LNCaP clone FGC (cell line): ENCODE results near the gene WHRN.
A peak's percentile ranks its signal among the peaks of the same experiment; 100 is the strongest.

Source experiments
- DNase-seq: peaks from one replicate; pipeline ENCODE4 v3.0.0-alpha.2; 2011; ENCODE audit warnings: low read depth
- H3K4me3 ChIP-seq: 2 replicates; pipeline ENCODE4 v1.5.1; 2011; ENCODE audit warnings: mild to moderate bottlenecking, low read depth, low read length, control low read depth
- TF ChIP-seq, protein P1 (sequence below): IDR thresholded peaks from 2 replicates; pipeline ENCODE4 v1.5.1; 2012; ENCODE audit warnings: mild to moderate bottlenecking; ENCODE audit not compliant: control insufficient read depth, insufficient read depth; ENCODE audit errors: extremely low read depth

WHRN gene

DNA sequence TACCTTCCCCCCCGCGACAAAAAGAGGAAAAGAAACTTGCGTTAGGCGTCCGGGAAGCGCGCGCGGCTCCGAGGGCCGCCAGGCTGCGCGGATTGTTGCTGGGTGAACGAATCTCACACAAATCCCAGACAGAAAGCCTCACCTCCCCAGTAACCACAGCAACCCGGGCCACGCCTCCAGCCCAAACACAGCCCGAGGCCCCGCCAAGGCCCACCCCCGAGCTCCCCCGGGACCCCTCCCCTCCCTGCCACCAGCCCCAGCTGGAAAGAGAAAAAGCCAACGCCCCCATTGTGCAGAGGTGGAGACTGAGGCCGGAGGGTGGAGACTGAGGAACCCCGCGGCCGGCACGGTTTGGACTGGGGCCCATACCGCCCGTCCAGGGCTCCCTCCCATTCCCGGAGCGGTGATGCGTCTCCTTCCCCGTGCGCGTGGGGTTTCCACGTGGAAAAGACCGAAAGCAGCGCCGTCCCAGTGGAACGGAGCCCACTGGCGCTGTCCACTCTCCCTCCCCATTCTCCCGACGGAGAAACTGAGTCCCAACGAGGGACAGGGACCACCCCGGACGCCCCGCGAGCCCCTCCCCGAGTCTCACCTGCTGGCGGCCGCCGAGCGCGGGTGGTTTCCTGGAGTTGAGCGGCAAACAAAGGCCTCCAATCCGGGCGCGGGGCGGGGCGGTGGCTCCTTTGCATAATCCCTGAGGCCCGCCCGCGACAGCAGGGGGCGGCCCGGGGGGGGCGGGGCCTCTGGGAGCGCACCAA lies 107.2 kb downstream of the WHRN start:
- H3K4me3 ChIP-seq, result peak overlapping the region; percentile 76
- TF ChIP-seq, protein P1, sequence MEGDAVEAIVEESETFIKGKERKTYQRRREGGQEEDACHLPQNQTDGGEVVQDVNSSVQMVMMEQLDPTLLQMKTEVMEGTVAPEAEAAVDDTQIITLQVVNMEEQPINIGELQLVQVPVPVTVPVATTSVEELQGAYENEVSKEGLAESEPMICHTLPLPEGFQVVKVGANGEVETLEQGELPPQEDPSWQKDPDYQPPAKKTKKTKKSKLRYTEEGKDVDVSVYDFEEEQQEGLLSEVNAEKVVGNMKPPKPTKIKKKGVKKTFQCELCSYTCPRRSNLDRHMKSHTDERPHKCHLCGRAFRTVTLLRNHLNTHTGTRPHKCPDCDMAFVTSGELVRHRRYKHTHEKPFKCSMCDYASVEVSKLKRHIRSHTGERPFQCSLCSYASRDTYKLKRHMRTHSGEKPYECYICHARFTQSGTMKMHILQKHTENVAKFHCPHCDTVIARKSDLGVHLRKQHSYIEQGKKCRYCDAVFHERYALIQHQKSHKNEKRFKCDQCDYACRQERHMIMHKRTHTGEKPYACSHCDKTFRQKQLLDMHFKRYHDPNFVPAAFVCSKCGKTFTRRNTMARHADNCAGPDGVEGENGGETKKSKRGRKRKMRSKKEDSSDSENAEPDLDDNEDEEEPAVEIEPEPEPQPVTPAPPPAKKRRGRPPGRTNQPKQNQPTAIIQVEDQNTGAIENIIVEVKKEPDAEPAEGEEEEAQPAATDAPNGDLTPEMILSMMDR, result no peak
- DNase-seq, result peak; percentile 70

DNA sequence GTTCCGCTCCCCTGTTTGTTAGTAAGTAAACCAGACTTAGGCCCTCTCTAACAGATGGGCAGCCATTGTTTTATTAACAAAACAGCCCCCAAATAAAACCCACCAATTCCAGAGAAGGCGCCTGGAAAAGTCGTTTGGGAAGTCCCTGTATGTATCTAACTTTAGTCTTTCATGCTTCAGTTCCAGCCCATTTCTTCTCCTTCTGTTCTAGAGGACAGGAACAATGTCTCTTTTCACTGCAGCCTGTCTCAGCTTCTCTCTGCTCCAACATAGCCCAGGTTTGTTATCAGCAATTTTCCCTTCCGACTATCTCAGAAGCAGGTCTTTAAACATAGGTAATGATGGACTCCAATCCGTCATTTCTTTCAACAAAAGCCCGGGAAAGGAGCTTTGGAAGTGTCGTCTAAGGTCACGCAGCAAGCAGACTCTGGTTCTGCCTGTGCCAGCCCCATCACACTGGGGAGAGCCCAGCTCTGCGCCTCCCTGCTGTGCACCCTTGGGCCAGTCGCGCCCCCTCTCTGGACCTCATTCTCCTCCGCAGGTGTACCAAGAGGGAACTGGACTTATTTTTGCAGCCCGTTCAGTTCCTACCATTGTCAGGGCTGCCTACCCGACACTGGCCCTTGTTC lies 107.9 kb downstream of the WHRN start:
- DNase-seq, result no peak
- peak overlapping the region; percentile 76 for H3K4me3 ChIP-seq
- TF ChIP-seq, protein P1, result no peak

DNA sequence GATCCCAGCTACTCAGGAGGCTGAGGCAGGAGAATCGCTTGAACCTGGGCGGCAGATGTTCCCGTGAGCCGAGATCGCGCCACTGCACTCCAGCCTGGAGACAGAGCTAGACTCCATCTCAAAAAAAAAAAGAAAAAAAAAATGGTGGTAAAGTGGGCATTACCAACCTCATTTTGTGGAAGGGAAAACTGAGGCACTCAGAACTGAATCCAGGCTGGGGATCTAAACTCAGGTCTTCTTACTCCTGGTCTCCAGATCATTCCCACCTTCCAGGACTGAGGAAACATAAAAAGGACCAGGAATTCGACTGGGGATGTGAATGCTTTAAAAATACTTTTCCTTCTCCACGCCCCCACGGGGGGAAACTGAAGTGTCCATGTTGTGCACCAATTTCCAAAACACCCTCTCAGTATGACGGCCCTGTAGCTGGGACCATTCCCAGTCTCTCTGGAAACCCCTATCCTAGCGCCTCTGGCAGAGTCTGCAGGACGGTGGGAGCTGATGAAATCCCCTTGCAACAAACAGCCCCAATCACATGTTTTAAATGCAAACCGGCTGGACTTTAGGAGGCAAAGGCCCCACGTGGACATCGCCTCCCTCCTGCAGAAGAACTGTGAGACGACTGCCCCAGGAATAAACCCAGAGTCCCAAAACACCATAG lies 108.6 kb downstream of the WHRN start:
- TF ChIP-seq, protein P1, result no peak
- DNase-seq, result no peak
- no peak overlapping the region for H3K4me3 ChIP-seq

DNA sequence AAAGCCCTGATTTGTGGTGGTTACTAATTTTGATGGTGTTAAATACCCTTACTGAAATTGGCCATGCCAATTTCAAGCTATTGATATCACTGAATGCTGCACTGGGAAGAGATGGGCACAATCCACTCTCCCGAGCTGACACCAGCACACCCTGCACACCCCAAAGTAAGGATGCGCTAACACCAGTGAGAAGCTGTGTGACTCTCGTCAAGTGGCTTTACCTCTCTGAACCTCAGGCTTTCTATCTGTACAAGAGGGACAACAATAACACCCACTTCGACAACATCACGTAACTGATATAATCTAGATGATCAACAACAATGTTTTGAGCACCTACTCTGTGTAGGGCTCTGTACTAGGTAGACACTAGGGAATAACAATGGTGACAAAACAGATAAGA lies 109.5 kb downstream of the WHRN start:
- H3K4me3 ChIP-seq, result no peak overlapping the region
- DNase-seq, result no peak
- TF ChIP-seq, protein P1, result no peak

DNA sequence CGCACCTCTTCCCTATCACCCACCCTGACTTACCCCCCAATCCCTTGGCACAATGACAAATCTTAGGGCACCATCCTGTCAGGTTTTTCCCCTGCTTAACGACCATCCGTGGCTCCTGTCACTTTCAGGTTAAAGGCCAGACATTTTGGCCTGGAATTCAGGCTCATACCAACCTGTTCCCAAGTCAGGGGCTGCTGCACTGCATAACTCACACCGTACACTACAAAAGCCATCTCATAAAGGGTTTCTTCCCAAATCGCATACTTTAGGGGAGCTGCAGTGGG lies 110.0 kb downstream of the WHRN start:
- DNase-seq, result no peak
- no peak overlapping the region for H3K4me3 ChIP-seq
- TF ChIP-seq, protein P1, result no peak

DNA sequence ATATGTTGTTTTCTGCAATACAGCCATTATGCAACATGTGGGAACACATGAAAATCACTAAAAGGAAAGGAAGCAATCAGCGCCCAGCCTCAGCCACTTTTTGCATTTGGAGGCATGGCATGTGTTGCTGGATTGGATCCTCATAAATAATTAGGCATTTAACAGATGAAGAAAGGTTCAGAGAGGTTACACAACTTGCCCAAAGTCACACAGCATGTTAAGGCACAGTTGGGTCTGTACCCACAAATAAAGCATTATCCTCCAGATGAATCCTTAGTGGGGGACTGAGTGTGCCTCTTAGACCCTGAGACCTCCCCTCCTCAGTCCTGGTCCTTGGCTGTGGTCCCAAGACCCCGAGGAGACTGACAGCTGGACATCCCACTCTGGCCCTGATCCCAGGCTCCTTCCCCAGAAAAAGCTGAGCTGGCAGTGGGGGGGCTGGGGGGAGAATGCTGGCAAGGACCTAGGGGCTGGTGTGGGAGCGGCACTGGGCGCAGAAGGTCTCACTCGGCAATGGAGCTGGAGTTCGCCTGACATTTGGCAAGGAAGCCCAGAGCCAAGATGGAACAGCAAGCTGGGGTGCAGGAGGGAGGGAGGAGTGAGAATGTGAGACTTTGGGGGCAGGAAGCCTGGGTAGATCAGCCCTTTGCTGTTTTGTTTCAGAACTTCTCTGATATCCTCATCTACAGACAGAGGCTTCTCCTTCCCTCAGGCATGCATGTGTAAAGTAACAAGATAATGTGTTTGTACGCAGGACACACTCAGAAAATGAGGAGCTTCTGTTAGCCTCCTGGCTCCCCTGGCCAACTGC lies 110.5 kb downstream of the WHRN start:
- TF ChIP-seq, protein P1, result no peak
- H3K4me3 ChIP-seq, result no peak overlapping the region
- no peak for DNase-seq
